Activated B cell treated with CpG ODN at 0.5 μM for 24 hours (primary cell): ENCODE results near the gene CTIF. TPM values are rescaled to one million over a fixed set of nuclear protein-coding genes. Genes with fewer than 3 reads are reported as not detected.

Experiments
- ATAC-seq: fragments of 200-7000 bp; cut with Tn5 transposase; one replicate; pipeline ENCODE4 v1.10.0; 2021; ENCODE audit warnings: low read depth, mild to moderate bottlenecking, moderate library complexity
- CTCF ChIA-PET: fragments of 350-600 bp; sonication (Branson Sonifier 250); formaldehyde crosslinking; loops from one replicate; lab custom pipeline; 2021; ENCODE audit warnings: antibody characterized with exemption; lab: Charles Lee
- POLR2A ChIA-PET: fragments of 350-600 bp; sonication (Branson Sonifier 250); formaldehyde crosslinking; loops from one replicate; lab custom pipeline; 2021; ENCODE audit warnings: antibody characterized with exemption; lab: Charles Lee
- DNase-seq: peaks from one replicate; pipeline ENCODE4 v3.0.0; 2022
- H3K27ac Mint-ChIP-seq: one replicate; pipeline ENCODE4 v1.8.0; 2020; ENCODE audit warnings: mixed read lengths
- H3K27me3 Mint-ChIP-seq: one replicate; pipeline ENCODE4 v1.8.0; 2021; ENCODE audit warnings: mixed read lengths
- H3K36me3 Mint-ChIP-seq: one replicate; pipeline ENCODE4 v1.8.0; 2021; ENCODE audit warnings: low read depth, mixed read lengths
- H3K4me1 Mint-ChIP-seq: one replicate; pipeline ENCODE4 v1.8.0; 2021; ENCODE audit warnings: mixed read lengths
- H3K4me3 Mint-ChIP-seq: one replicate; pipeline ENCODE4 v1.8.0; 2020; ENCODE audit warnings: mild to moderate bottlenecking, mixed read lengths
- H3K9me3 Mint-ChIP-seq: one replicate; pipeline ENCODE4 v1.8.0; 2020; ENCODE audit warnings: mixed read lengths
- CTCF ChIP-seq: fragments of 200-600 bp; IDR thresholded peaks from one replicate; pipeline ENCODE4 v1.8.0; 2022; ENCODE audit warnings: antibody characterized with exemption, mild to moderate bottlenecking
- intact Hi-C: fragments of 100-400 bp; cut with micrococcal nuclease; formaldehyde crosslinking; loops from one replicate; pipeline ENCODE4 v1.15.1; 2024
- total RNA-seq: library from RNA; stranded (reverse); gene quantifications from 2 replicates; pipeline ENCODE4 v1.2.3, GENCODE V29; 2022

Gene CTIF
- total RNA-seq, 1 donor from 2014 or later: 9.3 TPM

GRCh38 chr18:48663931-48664847, 125.4 kb downstream of the CTIF start:
- Mint-ChIP-seq H3K4me1 (peaks cover 21% of the 10 kb centered on the region), H3K27me3 (no peaks in the 10 kb centered on the region), H3K4me3 (no peak overlapping the region), H3K36me3 (peaks cover 9% of the 10 kb centered on the region), H3K27ac (no peak overlapping the region), H3K9me3 (peaks cover 6% of the 10 kb centered on the region)
- ATAC-seq (no peak), DNase-seq (peak; percentile 41)
- POLR2A ChIA-PET: no interaction called here
- CTCF ChIA-PET: interaction anchor here (1.0 kb wide), 1 partner anchor 189 kb away, joined by 8 read pairs; no protein-coding TSS in a partner anchor
- TF ChIP-seq CTCF: no peak
- intact Hi-C loops: no loop called here

GRCh38 chr18:48665654-48666053, 126.8 kb downstream of the CTIF start:
- Mint-ChIP-seq H3K36me3 (peaks cover 9% of the 10 kb centered on the region), H3K9me3 (peaks cover 6% of the 10 kb centered on the region), H3K4me3 (no peak overlapping the region), H3K4me1 (peaks cover 22% of the 10 kb centered on the region), H3K27ac (no peak overlapping the region), H3K27me3 (no peaks in the 10 kb centered on the region)
- TF ChIP-seq CTCF: no peak
- intact Hi-C loops: loop anchor here (2.0 kb wide), 1 partner anchor 125 kb away; no protein-coding TSS in a partner anchor
- ChIA-PET POLR2A (no interaction called here), CTCF (no interaction called here)
- DNase-seq (no peak), ATAC-seq (no peak)

- ChIA-PET POLR2A (interaction anchor here (0.9 kb wide), 1 partner anchor 135 kb away, joined by 4 read pairs; no protein-coding TSS in a partner anchor), CTCF (interaction anchor here (0.9 kb wide), 1 partner anchor 191 kb away, joined by 4 read pairs; no protein-coding TSS in a partner anchor)
- H3K4me3 Mint-ChIP-seq: no peak overlapping the region
- H3K36me3 Mint-ChIP-seq: peaks cover 19% of the 10 kb centered on the region
- TF ChIP-seq CTCF: no peak
- no peak overlapping the region for H3K27ac Mint-ChIP-seq
- intact Hi-C loops: loop anchor here (2.0 kb wide), 1 partner anchor 126 kb away; no protein-coding TSS in a partner anchor
- no peak for ATAC-seq
- no peak for DNase-seq
- H3K27me3 Mint-ChIP-seq: no peaks in the 10 kb centered on the region
- H3K9me3 Mint-ChIP-seq: peaks cover 10% of the 10 kb centered on the region
- peaks cover 22% of the 10 kb centered on the region for H3K4me1 Mint-ChIP-seq
Observed at GRCh38 chr18:48666613-48667012, 127.8 kb downstream of the CTIF start.

DNA sequence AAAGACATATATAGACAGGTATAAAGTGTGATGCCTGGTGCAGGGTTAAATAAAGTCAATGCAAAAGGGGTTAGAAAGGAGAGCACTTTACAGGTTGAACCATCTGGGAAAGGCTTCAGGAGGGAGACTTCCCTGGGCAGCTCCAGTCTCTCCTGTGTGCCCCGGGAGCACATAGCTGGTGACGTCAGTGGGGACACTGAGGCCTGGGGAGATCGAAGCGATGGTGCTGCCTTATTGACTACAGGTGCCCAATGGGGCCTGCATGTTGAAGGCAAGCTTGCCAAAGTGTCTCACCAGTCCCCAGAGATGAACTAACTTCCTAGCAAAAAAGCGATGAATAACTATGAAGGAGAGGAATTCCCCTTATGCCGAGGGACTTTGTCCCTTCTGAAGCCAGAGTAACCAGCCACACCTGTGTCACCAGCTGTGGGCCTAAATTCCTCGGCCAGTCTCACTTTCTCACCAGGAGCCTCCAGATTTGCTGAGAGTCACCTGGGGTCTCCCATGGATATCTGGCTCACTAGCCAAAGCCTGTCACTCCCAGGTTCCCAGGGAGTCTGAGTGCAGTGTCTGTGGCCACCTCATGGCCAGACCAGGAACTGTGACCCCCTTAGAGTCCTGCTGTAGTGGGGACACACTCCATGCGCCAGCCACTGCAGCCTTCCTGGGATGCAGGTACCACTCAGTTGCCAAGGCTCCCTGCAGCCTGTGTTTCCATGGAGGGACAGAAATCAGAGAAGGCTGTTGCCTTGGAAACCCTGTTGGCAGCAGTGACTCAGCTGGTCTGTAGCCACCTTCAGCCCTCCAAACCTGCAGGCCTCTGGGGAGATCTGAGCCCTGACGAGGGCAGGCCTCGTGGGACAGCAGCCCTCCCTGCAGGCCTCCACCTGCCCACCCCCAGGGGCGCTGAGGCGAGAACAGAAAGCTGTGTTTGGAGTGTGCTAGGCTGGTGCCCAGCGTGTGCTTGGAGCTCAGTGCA, 128.7 kb downstream of the CTIF start:
- Mint-ChIP-seq H3K36me3 (peaks cover 20% of the 10 kb centered on the region), H3K27ac (peak overlapping the region; percentile 48), H3K4me1 (peaks cover 22% of the 10 kb centered on the region), H3K27me3 (no peaks in the 10 kb centered on the region), H3K9me3 (peaks cover 11% of the 10 kb centered on the region), H3K4me3 (no peak overlapping the region)
- CTCF ChIA-PET: interaction anchor here (0.7 to 0.9 kb wide), 2 partner anchors 45 to 192 kb away, joined by 4 read pairs; no protein-coding TSS in a partner anchor
- DNase-seq: peak; percentile 64
- intact Hi-C loops: loop anchor here (2.0 kb wide), 2 partner anchors 127 to 285 kb away; no protein-coding TSS in a partner anchor
- no peak for TF ChIP-seq CTCF
- POLR2A ChIA-PET: interaction anchor here (0.9 kb wide), 1 partner anchor 134 kb away, joined by 4 read pairs; no protein-coding TSS in a partner anchor
- ATAC-seq: peak; percentile 95
